B cell (primary cell): Measurements from ENCODE around the gene CNGA3. TPM values are rescaled to one million over a fixed set of nuclear protein-coding genes. Genes with fewer than 3 reads are reported as not detected.

Source experiments
- ATAC-seq: fragments of 200-7000 bp; cut with Tn5 transposase; one replicate; pipeline ENCODE4 v1.10.0; 2021; ENCODE audit warnings: low read depth, mild to moderate bottlenecking, moderate number of reproducible peaks, moderate library complexity
- CTCF ChIA-PET: fragments of 350-600 bp; sonication (Branson Sonifier 250); formaldehyde crosslinking; loops from one replicate; lab custom pipeline; 2021; ENCODE audit warnings: antibody characterized with exemption, inconsistent platforms; lab: Charles Lee
- POLR2A ChIA-PET: fragments of 350-600 bp; sonication (Branson Sonifier 250); formaldehyde crosslinking; loops from one replicate; lab custom pipeline; 2021; ENCODE audit warnings: antibody characterized with exemption; lab: Charles Lee
- DNase-seq: peaks from one replicate; pipeline ENCODE4 v3.0.0; 2013
- H2AFZ ChIP-seq: 2 replicates; pipeline ENCODE4 v1.6.1; 2012; ENCODE audit warnings: mild to moderate bottlenecking, low read depth, low read length; ENCODE audit not compliant: insufficient read depth, poor library complexity, severe bottlenecking
- H3K27ac ChIP-seq, 2 donors: 1 replicate in 1 of 2; 2 replicates in 1 of 2; pipeline ENCODE4 v1.5.1; 2012 to 2013; ENCODE audit warnings: low read length in 2 of 2, mild to moderate bottlenecking in 2 of 2, moderate library complexity in 1 of 2
- H3K27me3 ChIP-seq, 4 experiments: fragments of 200-600 bp in 1 of 4; sonication (generic) in 1 of 4; replicated peaks in 1 of 4; 1 replicate in 2 of 4; 2 replicates in 2 of 4; pipeline versions ENCODE4 v1.6.1 to v1.7.0; 2013 to 2016; ENCODE audit warnings: low read length in 3 of 4, mild to moderate bottlenecking in 2 of 4, mixed read lengths in 1 of 4, moderate library complexity in 1 of 4; ENCODE audit not compliant: insufficient read depth in 4 of 4, control insufficient read depth in 3 of 4; ENCODE audit errors: control extremely low read depth in 1 of 4
- H3K36me3 ChIP-seq, 2 experiments: replicated peaks in 1 of 2; 1 replicate in 1 of 2; 2 replicates in 1 of 2; pipeline versions ENCODE4 v1.6.1 to v1.7.1; 2013; ENCODE audit warnings: low read length in 1 of 2; ENCODE audit not compliant: insufficient read depth in 2 of 2, control insufficient read depth in 1 of 2; ENCODE audit errors: control extremely low read depth in 1 of 2, extremely low read depth in 1 of 2
- H3K4me1 ChIP-seq, 2 donors: fragments of 200-600 bp in 1 of 2; sonication (generic) in 1 of 2; 1 replicate in 1 of 2; 2 replicates in 1 of 2; pipeline versions ENCODE4 v1.5.1 to v1.6.1; 2013 to 2017; ENCODE audit warnings: low read length in 2 of 2; ENCODE audit not compliant: control insufficient read depth in 2 of 2, insufficient read depth in 2 of 2
- H3K4me2 ChIP-seq: replicated peaks from 2 replicates; pipeline ENCODE3; 2012; ENCODE audit warnings: mild to moderate bottlenecking, low read depth, low read length; ENCODE audit not compliant: poor library complexity, severe bottlenecking
- H3K4me3 ChIP-seq, 5 experiments: fragments of 200-600 bp in 1 of 5; sonication (generic) in 1 of 5; 1 replicate in 3 of 5; 2 replicates in 2 of 5; pipeline versions ENCODE4 v1.5.1 to v1.7.0; 2011 to 2016; ENCODE audit warnings: low read length in 4 of 5, mild to moderate bottlenecking in 4 of 5, low read depth in 2 of 5, control low read depth in 1 of 5, moderate library complexity in 1 of 5; ENCODE audit not compliant: insufficient read depth in 1 of 5; ENCODE audit errors: control extremely low read depth in 1 of 5, extremely low read depth in 1 of 5
- H3K79me2 ChIP-seq: fragments of 200-600 bp; sonication (generic); one replicate; pipeline ENCODE4 v1.6.0; 2016; ENCODE audit warnings: low read length; ENCODE audit not compliant: control insufficient read depth, insufficient read depth
- H3K9ac ChIP-seq: fragments of 200-600 bp; sonication (generic); 2 replicates; pipeline ENCODE4 v1.6.1; 2017; ENCODE audit warnings: mild to moderate bottlenecking, low read length, moderate library complexity
- H3K9me3 ChIP-seq, 3 donors: one replicate each; pipeline versions ENCODE4 v1.6.1 to v1.7.1; 2013; ENCODE audit warnings: low read length in 2 of 3; ENCODE audit not compliant: control insufficient read depth in 2 of 3, insufficient read depth in 1 of 3; ENCODE audit errors: control extremely low read depth in 1 of 3
- H4K20me1 ChIP-seq: 2 replicates; pipeline ENCODE4 v1.6.0; 2012; ENCODE audit warnings: mild to moderate bottlenecking, low read length; ENCODE audit not compliant: insufficient read depth, control insufficient read depth, poor library complexity, severe bottlenecking
- H3K27ac Mint-ChIP-seq: one replicate; pipeline ENCODE4 v1.8.0; 2021; ENCODE audit warnings: mixed read lengths
- H3K27me3 Mint-ChIP-seq: one replicate; pipeline ENCODE4 v1.8.0; 2021; ENCODE audit warnings: mixed read lengths
- H3K4me1 Mint-ChIP-seq: one replicate; pipeline ENCODE4 v1.8.0; 2021; ENCODE audit warnings: mixed read lengths
- H3K4me3 Mint-ChIP-seq: one replicate; pipeline ENCODE4 v1.8.0; 2021; ENCODE audit warnings: mixed read lengths
- H3K9me3 Mint-ChIP-seq: one replicate; pipeline ENCODE4 v1.8.0; 2022; ENCODE audit warnings: mixed read lengths; ENCODE audit not compliant: insufficient read depth
- CTCF ChIP-seq: fragments of 200-600 bp; IDR thresholded peaks from one replicate; pipeline ENCODE4 v1.8.0; 2022; ENCODE audit warnings: antibody characterized with exemption, mild to moderate bottlenecking
- EZH2 ChIP-seq: IDR thresholded peaks from 2 replicates; pipeline ENCODE4 v1.6.1; 2012; ENCODE audit warnings: borderline replicate concordance, low read depth, mild to moderate bottlenecking, moderate library complexity, low read length; ENCODE audit not compliant: insufficient read depth, poor library complexity, severe bottlenecking
- WGBS: methylation state at CpG from one replicate; pipeline ENCODE4 v1.1.5; 2013; ENCODE audit warnings: missing lambda C conversion rate; ENCODE audit not compliant: insufficient coverage; 5-methylcytosine and 5-hydroxymethylcytosine counted together
- intact Hi-C: fragments of 100-400 bp; cut with micrococcal nuclease; formaldehyde crosslinking; loops from one replicate; pipeline ENCODE4 v1.10.0; 2022
- polyA plus RNA-seq: library from polyadenylated mRNA; depleted of rRNA; stranded (reverse); fragments of >200 nt; gene quantifications from 2 replicates; pipeline ENCODE4 v1.2.3, GENCODE V29; 2012
- total RNA-seq, 2 donors: library from RNA; stranded (reverse); fragments of 120-200 nt in 1 of 2; gene quantifications; 1 replicate in 1 of 2; 2 replicates in 1 of 2; pipeline versions ENCODE4 v1.2.3 to v1.2.4, GENCODE V29; 2013 to 2022

CNGA3 gene
- total and polyA plus RNA-seq, 2 donors (not counting 1 experiment from before 2014, with no cell fraction given), result not detected

DNA sequence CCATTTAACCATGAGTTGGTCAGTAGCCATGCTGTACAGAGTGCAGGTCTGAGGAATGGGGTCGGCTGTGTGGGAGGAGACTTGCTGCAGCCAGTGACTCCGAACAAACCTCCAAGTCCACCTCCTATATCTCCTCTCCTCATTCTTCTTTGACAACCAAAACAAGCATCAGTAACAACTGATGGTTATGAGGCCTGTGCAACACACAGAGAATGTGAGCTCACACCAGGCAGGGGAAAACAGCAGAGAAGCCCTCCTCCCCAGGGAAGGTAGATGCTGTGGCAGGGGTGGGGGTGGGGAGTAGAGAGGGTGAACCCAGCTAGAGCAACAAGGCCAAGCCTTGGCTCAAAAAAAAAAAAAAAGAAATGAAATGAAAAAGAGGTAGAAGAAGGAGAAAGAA is 12.3 kb upstream of the CNGA3 start:
- no peak for TF ChIP-seq EZH2
- no peak for TF ChIP-seq CTCF
- intact Hi-C loops, result no loop called here
- no peaks in the 10 kb centered on the region for H3K79me2 ChIP-seq
- Mint-ChIP-seq H3K4me3 (no peak overlapping the region), H3K9me3 (peaks cover 3% of the 10 kb centered on the region), H3K27me3 (peaks cover 36% of the 10 kb centered on the region), H3K27ac (no peak overlapping the region), H3K4me1 (no peaks in the 10 kb centered on the region)
- WGBS, result 84% methylated on average over 2 of the region's 2 CpGs
- H3K9ac ChIP-seq, result no peak overlapping the region
- H3K27me3 ChIP-seq, result peaks cover 0 to 7% (median 0%) of the 10 kb centered on the region in 4 experiments
- CTCF ChIA-PET, result no interaction called here
- no peak overlapping the region for H2AFZ ChIP-seq
- no peaks in the 10 kb centered on the region for H4K20me1 ChIP-seq
- ATAC-seq (no peak), DNase-seq (no peak)
- no peaks in the 10 kb centered on the region for H3K4me1 ChIP-seq
- H3K9me3 ChIP-seq, result no peaks in the 10 kb centered on the region
- no peak overlapping the region for H3K27ac ChIP-seq
- H3K36me3 ChIP-seq, result no peaks in the 10 kb centered on the region
- no peak overlapping the region for H3K4me2 ChIP-seq
- POLR2A ChIA-PET, result no interaction called here
- H3K4me3 ChIP-seq, result no peak overlapping the region

- Mint-ChIP-seq H3K27me3 (peaks cover 31% of the 10 kb centered on the region), H3K9me3 (peaks cover 3% of the 10 kb centered on the region), H3K27ac (no peak overlapping the region), H3K4me3 (no peak overlapping the region), H3K4me1 (no peaks in the 10 kb centered on the region)
- no peak overlapping the region for H3K4me3 ChIP-seq
- 40% methylated on average over 1 of the region's 4 CpGs for WGBS
- ChIA-PET CTCF (no interaction called here), POLR2A (no interaction called here)
- H3K27ac ChIP-seq, result no peak overlapping the region
- no peaks in the 10 kb centered on the region for H3K4me1 ChIP-seq
- peaks cover 0 to 8% (median 0%) of the 10 kb centered on the region in 4 experiments for H3K27me3 ChIP-seq
- ATAC-seq (no peak), DNase-seq (no peak)
- H4K20me1 ChIP-seq, result no peaks in the 10 kb centered on the region
- no peaks in the 10 kb centered on the region for H3K79me2 ChIP-seq
- H3K9me3 ChIP-seq, result no peaks in the 10 kb centered on the region
- H3K4me2 ChIP-seq, result no peak overlapping the region
- no peak overlapping the region for H3K9ac ChIP-seq
- no peak overlapping the region for H2AFZ ChIP-seq
- TF ChIP-seq EZH2 (no peak), CTCF (no peak)
- H3K36me3 ChIP-seq, result no peaks in the 10 kb centered on the region
- intact Hi-C loops, result no loop called here
Observed at GRCh38 chr2:98334439-98335078, 11.7 kb upstream of the CNGA3 start.
